GM12878 (cell line): ENCODE results near the gene MAPK8. TPM values are rescaled to one million over a fixed set of nuclear protein-coding genes. Genes with fewer than 3 reads are reported as not detected.

Experiments
- ATAC-seq: fragments of 200-7000 bp; cut with Tn5 transposase; 3 replicates; pipeline ENCODE4 v1.9.1; 2020; ENCODE audit warnings: mild to moderate bottlenecking, moderate library complexity
- BruUV-seq: library from RNA; stranded (reverse); fragments of 400-500 nt; replicated peaks from 2 replicates; lab custom pipeline; 2021; lab: Mats Ljungman, UMichigan
- CTCF ChIA-PET: fragments of 300-600 bp; sonication (Branson Sonifier 250); formaldehyde crosslinking; extraction: SDS; loops from one replicate; lab custom pipeline; 2021; ENCODE audit warnings: inconsistent platforms; lab: Yijun Ruan, JAX
- POLR2A ChIA-PET: fragments of 350-600 bp; formaldehyde crosslinking; extraction: SDS; loops from one replicate; lab custom pipeline; 2021; ENCODE audit warnings: inconsistent platforms; lab: Charles Lee
- RAD21 ChIA-PET: fragments of 300-600 bp; sonication (Branson Sonifier 250); formaldehyde crosslinking; loops from one replicate; lab custom pipeline; 2023; ENCODE audit warnings: antibody characterized with exemption; ENCODE audit not compliant: unreplicated experiment; lab: Charles Lee
- SMC1A ChIA-PET: fragments of 300-600 bp; sonication (Branson Sonifier 250); formaldehyde crosslinking; loops from one replicate; lab custom pipeline; 2023; ENCODE audit not compliant: unreplicated experiment, uncharacterized antibody; lab: Charles Lee
- DNase-seq: peaks from one replicate; pipeline ENCODE4 v3.0.0-alpha.2; 2011; ENCODE audit warnings: low read depth, low spot score
- FAIRE-seq: peaks from 3 replicates; lab custom pipeline; 2011; peaks lifted over from hg19 to GRCh38; lab: Jason Lieb, UNC
- H2AFZ ChIP-seq: 2 replicates; pipeline ENCODE4 v1.6.0; 2011; ENCODE audit warnings: low read depth, low read length, control low read depth; ENCODE audit not compliant: control insufficient read depth
- H3K27ac ChIP-seq: 2 replicates; pipeline ENCODE4 v1.5.1; 2011; ENCODE audit warnings: control low read depth; ENCODE audit not compliant: control insufficient read depth, insufficient read depth
- H3K27me3 ChIP-seq, 2 experiments: replicated peaks in 1 of 2; 2 replicates each; pipeline versions ENCODE4 v1.6.0 to v1.6.1; 2011; ENCODE audit warnings: low read length in 1 of 2; ENCODE audit not compliant: control insufficient read depth in 2 of 2, insufficient read depth in 2 of 2
- H3K36me3 ChIP-seq, 2 experiments: 2 replicates each; pipeline ENCODE4 v1.5.1; 2011; ENCODE audit warnings: low read length in 1 of 2; ENCODE audit not compliant: control insufficient read depth in 2 of 2, insufficient read depth in 2 of 2
- H3K4me1 ChIP-seq: 2 replicates; pipeline ENCODE4 v1.6.1; 2011; ENCODE audit warnings: mild to moderate bottlenecking, low read length, moderate library complexity, mixed read lengths; ENCODE audit not compliant: control insufficient read depth, insufficient read depth
- H3K4me2 ChIP-seq: 2 replicates; pipeline ENCODE4 v1.6.0; 2011; ENCODE audit warnings: control low read depth; ENCODE audit not compliant: control insufficient read depth, insufficient read depth
- H3K4me3 ChIP-seq: fragments of 200-600 bp; sonication (generic); 2 replicates; pipeline ENCODE4 v1.5.1; 2016
- H3K79me2 ChIP-seq: 2 replicates; pipeline ENCODE4 v1.6.0; 2011; ENCODE audit warnings: low read length; ENCODE audit not compliant: control insufficient read depth, insufficient read depth
- H3K9ac ChIP-seq: 2 replicates; pipeline ENCODE4 v1.8.0; 2011; ENCODE audit warnings: low read length, control low read depth, mixed read lengths; ENCODE audit not compliant: control insufficient read depth, insufficient read depth
- H3K9me3 ChIP-seq: replicated peaks from 3 replicates; pipeline ENCODE4 v1.5.1; 2011; ENCODE audit warnings: mild to moderate bottlenecking, low read length; ENCODE audit not compliant: control insufficient read depth, insufficient read depth
- H4K20me1 ChIP-seq: 2 replicates; pipeline ENCODE4 v1.6.0; 2011; ENCODE audit not compliant: control insufficient read depth, insufficient read depth
- KLF5 ChIP-seq: fragments of 450-650 bp; IDR thresholded peaks from 2 replicates; pipeline ENCODE4 v1.6.1; 2014; ENCODE audit warnings: mild to moderate bottlenecking; ENCODE audit not compliant: partially characterized antibody
- RBBP5 ChIP-seq: fragments of 200-600 bp; sonication (generic); conservative IDR thresholded peaks from 2 replicates; pipeline ENCODE4 v1.6.1; 2016
- SUPT20H ChIP-seq: IDR thresholded peaks from 2 replicates; pipeline ENCODE4 v1.6.1; 2011; ENCODE audit warnings: low read depth, mild to moderate bottlenecking, low read length, moderate library complexity, borderline replicate concordance; ENCODE audit not compliant: control insufficient read depth
- WGBS: methylation state at CpG from one replicate; pipeline ENCODE4 v1.1.6; 2016; ENCODE audit warnings: low lambda C conversion rate; ENCODE audit not compliant: insufficient replicate concordance, insufficient coverage; ENCODE audit errors: missing lambda C conversion rate; 5-methylcytosine and 5-hydroxymethylcytosine counted together
- in situ Hi-C: fragments of 300-500 bp; cut with MboI; formaldehyde crosslinking; loops from 9 replicates; pipeline ENCODE4 v1.14.3; 2018; ENCODE audit warnings: mixed read lengths
- intact Hi-C: fragments of 100-400 bp; cut with micrococcal nuclease; formaldehyde crosslinking; loops from one replicate; pipeline ENCODE4 v1.14.2; 2022; ENCODE audit not compliant: unreplicated experiment
- polyA plus RNA-seq, 11 experiments: library from polyadenylated mRNA; depleted of rRNA in 4 of 11; unstranded in 6 of 11; stranded (reverse) in 5 of 11; fragments of >200 nt; fragmentation: Nextera tagmentation in 4 of 11; fragmentation: Illumina TruSeq in 1 of 11; extraction: Ambion mirVana in 4 of 11; extraction: Trizol in 1 of 11; gene quantifications; 1 replicate in 1 of 11; 2 replicates in 10 of 11; pipeline versions ENCODE4 v1.2.1 to v1.2.3, GENCODE V29; 2011 to 2016; ENCODE audit warnings: inconsistent platforms in 2 of 11, missing spikeins in 2 of 11, low read depth in 1 of 11
- total RNA-seq, 4 experiments: library from RNA; depleted of rRNA in 3 of 4; stranded (reverse); fragments of >200 nt in 3 of 4; fragmentation: Illumina TruSeq in 1 of 4; extraction: Trizol in 1 of 4; gene quantifications; 2 replicates each; pipeline versions ENCODE4 v1.2.1 to v1.2.3, GENCODE V29; 2013 to 2021

MAPK8 gene
- total and polyA plus RNA-seq, 10 of the 15 experiments (the other 5 are each of a cell fraction or from before 2014, with no cell fraction given), result 3.9 to 102 (median 40.0) TPM

- Histone ChIP-seq H4K20me1 (no peaks in the 10 kb centered on the region), H2AFZ (no peak overlapping the region), H3K4me3 (no peak overlapping the region), H3K27me3 (no peaks in the 10 kb centered on the region; a peak in 1 of 4 replicates), H3K36me3 (no peaks in the 10 kb centered on the region), H3K9me3 (no peaks in the 10 kb centered on the region), H3K4me2 (no peak overlapping the region), H3K4me1 (no peaks in the 10 kb centered on the region), H3K27ac (no peak overlapping the region), H3K79me2 (no peaks in the 10 kb centered on the region), H3K9ac (no peak overlapping the region)
- no peak for TF ChIP-seq KLF5
- no peak for TF ChIP-seq SUPT20H
- CTCF ChIA-PET, result no interaction called here
- POLR2A ChIA-PET, result no interaction called here
- SMC1A ChIA-PET, result no interaction called here
- DNase-seq (no peak), ATAC-seq (no peak), FAIRE-seq (no peak)
- intact Hi-C loops (no loop called here), in situ Hi-C loops (no loop called here)
- RAD21 ChIA-PET, result no interaction called here
- BruUV-seq, result no TSS peak
- WGBS, result 44% methylated on average over 30 of the region's 30 CpGs
Observed at GRCh38 chr10:48478980-48479811, 172.7 kb downstream of the MAPK8 start.

- in situ Hi-C loops (no loop called here), intact Hi-C loops (loop anchor here (5.0 kb wide), 1 partner anchor 47 kb away; no protein-coding TSS in a partner anchor)
- RAD21 ChIA-PET, result no interaction called here
- DNase-seq (no peak), FAIRE-seq (no peak), ATAC-seq (no peak)
- Histone ChIP-seq H3K9ac (no peak overlapping the region), H4K20me1 (no peaks in the 10 kb centered on the region), H2AFZ (no peak overlapping the region), H3K4me1 (no peaks in the 10 kb centered on the region), H3K79me2 (no peaks in the 10 kb centered on the region), H3K36me3 (no peaks in the 10 kb centered on the region), H3K4me2 (no peak overlapping the region), H3K27ac (no peak overlapping the region), H3K9me3 (no peaks in the 10 kb centered on the region), H3K27me3 (no peaks in the 10 kb centered on the region; a peak in 2 of 4 replicates), H3K4me3 (no peak overlapping the region)
- CTCF ChIA-PET, result no interaction called here
- POLR2A ChIA-PET, result no interaction called here
- no peak for TF ChIP-seq RBBP5
- WGBS, result 20% methylated on average over 20 of the region's 20 CpGs
- SMC1A ChIA-PET, result interaction anchor here (1.1 kb wide), 1 partner anchor 10 kb away, joined by 4 read pairs; no protein-coding TSS in a partner anchor
- no TSS peak for BruUV-seq
Observed at GRCh38 chr10:48480397-48481374, 174.2 kb downstream of the MAPK8 start.
